Stimulated activated naive B cell treated with anti-CD40 and anti-IgM and Interleukin-4, amounts not matched to agents 10 μg/mL and 1 μg/mL and 100 μg/mL, for 72 hours (primary cell): Measurements from ENCODE around the gene ASXL1.

ENCODE experiments used
- ATAC-seq, 2 donors: fragments of 150-1000 bp; cut with Tn5 transposase; replicated peaks; 2 replicates each; pipeline ENCODE4 v1.10.0; 2021; ENCODE audit warnings: moderate library complexity in 1 of 2
- DNase-seq: peaks from one replicate; pipeline ENCODE4 v3.0.0; 2021
- H3K27ac Mint-ChIP-seq: one replicate; pipeline ENCODE4 v1.8.0; 2022; ENCODE audit warnings: mild to moderate bottlenecking, mixed read lengths
- H3K27me3 Mint-ChIP-seq, 2 donors: one replicate each; pipeline ENCODE4 v1.8.0; 2022; ENCODE audit warnings: mixed read lengths in 2 of 2
- H3K36me3 Mint-ChIP-seq, 2 donors: one replicate each; pipeline ENCODE4 v1.8.0; 2022; ENCODE audit warnings: mixed read lengths in 2 of 2, mild to moderate bottlenecking in 1 of 2
- H3K4me1 Mint-ChIP-seq, 2 donors: one replicate each; pipeline ENCODE4 v1.8.0; 2022; ENCODE audit warnings: mixed read lengths in 2 of 2, mild to moderate bottlenecking in 1 of 2
- H3K4me3 Mint-ChIP-seq, 2 donors: one replicate each; pipeline ENCODE4 v1.8.0; 2022; ENCODE audit warnings: mild to moderate bottlenecking in 2 of 2, mixed read lengths in 2 of 2, moderate library complexity in 1 of 2
- H3K9me3 Mint-ChIP-seq, 2 donors: one replicate each; pipeline ENCODE4 v1.8.0; 2022; ENCODE audit warnings: mixed read lengths in 2 of 2, mild to moderate bottlenecking in 1 of 2

The ASXL1 gene

DNA sequence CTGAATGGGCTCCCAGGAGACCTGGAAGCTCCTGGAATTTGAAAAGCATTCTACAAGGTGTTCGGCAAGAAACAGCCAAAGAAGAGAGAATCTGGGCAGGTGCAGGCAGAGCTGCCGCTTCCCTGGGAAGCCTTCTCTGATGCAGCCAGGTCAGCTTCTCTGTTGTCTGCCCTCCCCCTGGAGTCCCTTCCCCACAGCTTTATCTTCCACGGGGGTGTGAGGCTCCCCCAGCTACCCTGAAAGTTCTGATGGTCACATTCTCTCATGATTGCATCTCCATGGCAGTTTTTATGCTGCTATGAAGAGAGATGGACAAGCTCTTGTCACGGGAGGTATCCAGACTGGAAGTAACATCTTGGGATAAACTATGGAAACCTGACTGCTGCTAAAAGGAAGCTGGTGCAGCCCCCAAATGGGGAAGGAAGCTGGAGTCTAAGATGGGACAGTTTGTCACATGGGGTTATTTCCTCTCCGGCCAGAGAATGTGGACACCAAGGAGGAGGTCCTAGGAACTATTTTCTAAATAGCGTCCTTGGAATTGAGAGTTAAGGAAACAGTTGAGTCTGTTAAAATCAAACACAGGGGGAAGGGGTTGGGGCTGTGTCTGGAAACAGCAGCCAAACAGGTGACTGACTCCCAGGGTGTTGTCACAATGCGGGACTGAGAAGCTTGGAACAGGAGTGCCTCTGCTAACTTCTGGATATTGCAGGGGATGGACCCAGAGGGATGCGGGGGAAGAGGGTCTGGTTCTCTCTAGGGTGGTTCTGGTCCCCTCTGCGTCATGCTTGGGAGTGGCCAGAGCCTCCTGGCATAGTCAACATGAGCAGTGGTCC, 91.1 kb downstream of the ASXL1 start:
- H3K9me3 Mint-ChIP-seq, result no peaks in the 10 kb centered on the region
- H3K36me3 Mint-ChIP-seq, result peaks cover 5 to 17% of the 10 kb centered on the region in 2 donors
- H3K4me1 Mint-ChIP-seq, result peaks cover 22 to 30% of the 10 kb centered on the region in 2 donors
- H3K27ac Mint-ChIP-seq, result peak overlapping the region; percentile 33
- DNase-seq (no peak), ATAC-seq (no peak)
- H3K4me3 Mint-ChIP-seq, result no peak overlapping the region
- no peaks in the 10 kb centered on the region for H3K27me3 Mint-ChIP-seq

- peaks cover 5 to 13% of the 10 kb centered on the region in 2 donors for H3K36me3 Mint-ChIP-seq
- ATAC-seq (no peak), DNase-seq (no peak)
- H3K4me1 Mint-ChIP-seq, result peaks cover 22 to 28% of the 10 kb centered on the region in 2 donors
- H3K27ac Mint-ChIP-seq, result peak overlapping the region; percentile 37
- H3K4me3 Mint-ChIP-seq, result no peak overlapping the region
- no peaks in the 10 kb centered on the region for H3K9me3 Mint-ChIP-seq
- no peaks in the 10 kb centered on the region for H3K27me3 Mint-ChIP-seq
Measured at GRCh38 chr20:32449890-32450401, 91.8 kb downstream of the ASXL1 start.

- H3K27me3 Mint-ChIP-seq, result no peaks in the 10 kb centered on the region
- H3K9me3 Mint-ChIP-seq, result no peaks in the 10 kb centered on the region
- H3K4me3 Mint-ChIP-seq, result no peak overlapping the region
- peaks cover 0 to 7% of the 10 kb centered on the region in 2 donors for H3K36me3 Mint-ChIP-seq
- H3K27ac Mint-ChIP-seq, result no peak overlapping the region
- DNase-seq (no peak), ATAC-seq (no peak)
- H3K4me1 Mint-ChIP-seq, result peaks cover 16 to 26% of the 10 kb centered on the region in 2 donors
Measured at GRCh38 chr20:32450484-32451061, 92.4 kb downstream of the ASXL1 start.

DNA sequence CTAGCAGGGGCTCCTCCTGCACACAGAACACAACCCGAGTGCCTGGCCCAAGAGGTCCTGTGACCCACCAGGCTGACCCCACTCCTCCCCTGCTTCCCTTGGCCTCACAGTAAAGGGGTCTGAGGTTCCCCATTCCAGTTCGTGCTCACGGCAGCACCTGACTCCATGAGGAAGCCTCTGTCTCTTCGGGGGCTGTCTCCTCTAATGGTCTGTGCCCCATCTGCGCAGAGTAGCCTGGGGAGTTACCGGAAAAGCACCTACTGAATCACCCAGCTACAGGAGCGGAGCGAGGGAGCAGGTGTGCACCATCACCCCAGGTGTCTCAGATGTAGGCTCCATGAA, 93.2 kb downstream of the ASXL1 start:
- Mint-ChIP-seq H3K27ac (no peak overlapping the region), H3K9me3 (no peaks in the 10 kb centered on the region), H3K36me3 (peaks cover 0 to 4% of the 10 kb centered on the region in 2 donors), H3K27me3 (no peaks in the 10 kb centered on the region), H3K4me1 (peaks cover 14 to 21% of the 10 kb centered on the region in 2 donors), H3K4me3 (no peak overlapping the region)
- no peak for ATAC-seq
- no peak for DNase-seq

- peaks cover 14 to 22% of the 10 kb centered on the region in 2 donors for H3K4me1 Mint-ChIP-seq
- DNase-seq (no peak), ATAC-seq (no peak)
- no peak overlapping the region for H3K4me3 Mint-ChIP-seq
- no peaks in the 10 kb centered on the region for H3K9me3 Mint-ChIP-seq
- H3K27ac Mint-ChIP-seq, result peak overlapping the region; percentile 73
- peaks cover 0 to 2% of the 10 kb centered on the region in 2 donors for H3K36me3 Mint-ChIP-seq
- H3K27me3 Mint-ChIP-seq, result no peaks in the 10 kb centered on the region
Measured at GRCh38 chr20:32451682-32452461, 93.7 kb downstream of the ASXL1 start.

DNA sequence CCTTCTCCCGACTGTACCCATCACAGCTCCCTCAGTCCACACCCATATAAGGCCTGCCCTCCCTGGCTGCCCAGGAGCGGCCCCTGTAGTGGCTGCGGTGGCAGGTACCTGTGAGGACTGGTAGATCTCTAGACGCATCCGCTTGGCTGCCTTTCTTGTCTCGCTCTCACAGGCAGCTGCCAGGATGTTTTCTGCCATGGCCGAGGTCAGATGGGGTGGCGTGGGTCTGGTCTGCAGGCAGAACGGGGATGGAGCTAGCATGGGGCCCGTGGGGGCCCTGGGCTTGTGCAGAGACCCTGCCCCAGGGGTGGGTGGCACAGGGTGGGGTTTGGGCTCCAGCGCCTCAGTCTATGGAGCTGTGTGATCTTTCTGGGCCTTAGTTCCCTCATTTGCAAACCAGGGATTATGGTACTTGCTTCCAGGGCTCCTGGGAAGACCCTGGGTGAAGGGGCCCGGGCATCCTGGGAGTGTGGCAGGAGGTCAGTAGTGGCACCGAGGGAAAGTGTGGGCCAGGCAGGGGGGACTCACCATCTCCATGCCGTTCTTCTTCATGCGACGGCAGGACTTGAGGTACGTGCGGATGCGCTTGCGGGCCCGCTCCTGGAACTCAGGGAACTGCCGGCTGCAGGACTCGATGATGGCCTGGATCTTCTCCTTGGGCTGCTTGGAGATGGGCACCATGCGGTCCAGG, 94.8 kb downstream of the ASXL1 start:
- H3K27me3 Mint-ChIP-seq, result no peaks in the 10 kb centered on the region
- peaks cover 20 to 23% of the 10 kb centered on the region in 2 donors for H3K4me1 Mint-ChIP-seq
- no peak overlapping the region for H3K4me3 Mint-ChIP-seq
- H3K27ac Mint-ChIP-seq, result no peak overlapping the region
- DNase-seq (no peak), ATAC-seq (no peak)
- no peaks in the 10 kb centered on the region for H3K9me3 Mint-ChIP-seq
- no peaks in the 10 kb centered on the region for H3K36me3 Mint-ChIP-seq

- H3K9me3 Mint-ChIP-seq, result no peaks in the 10 kb centered on the region
- DNase-seq, result no peak
- peaks cover 26 to 29% of the 10 kb centered on the region in 2 donors for H3K4me1 Mint-ChIP-seq
- peak in 1 of 2 donors; percentile 15 for ATAC-seq
- H3K36me3 Mint-ChIP-seq, result no peaks in the 10 kb centered on the region
- H3K4me3 Mint-ChIP-seq, result no peak overlapping the region
- H3K27me3 Mint-ChIP-seq, result peaks cover 5 to 6% of the 10 kb centered on the region in 2 donors
- H3K27ac Mint-ChIP-seq, result no peak overlapping the region
Measured at GRCh38 chr20:32453467-32454163, 95.5 kb downstream of the ASXL1 start.

DNA sequence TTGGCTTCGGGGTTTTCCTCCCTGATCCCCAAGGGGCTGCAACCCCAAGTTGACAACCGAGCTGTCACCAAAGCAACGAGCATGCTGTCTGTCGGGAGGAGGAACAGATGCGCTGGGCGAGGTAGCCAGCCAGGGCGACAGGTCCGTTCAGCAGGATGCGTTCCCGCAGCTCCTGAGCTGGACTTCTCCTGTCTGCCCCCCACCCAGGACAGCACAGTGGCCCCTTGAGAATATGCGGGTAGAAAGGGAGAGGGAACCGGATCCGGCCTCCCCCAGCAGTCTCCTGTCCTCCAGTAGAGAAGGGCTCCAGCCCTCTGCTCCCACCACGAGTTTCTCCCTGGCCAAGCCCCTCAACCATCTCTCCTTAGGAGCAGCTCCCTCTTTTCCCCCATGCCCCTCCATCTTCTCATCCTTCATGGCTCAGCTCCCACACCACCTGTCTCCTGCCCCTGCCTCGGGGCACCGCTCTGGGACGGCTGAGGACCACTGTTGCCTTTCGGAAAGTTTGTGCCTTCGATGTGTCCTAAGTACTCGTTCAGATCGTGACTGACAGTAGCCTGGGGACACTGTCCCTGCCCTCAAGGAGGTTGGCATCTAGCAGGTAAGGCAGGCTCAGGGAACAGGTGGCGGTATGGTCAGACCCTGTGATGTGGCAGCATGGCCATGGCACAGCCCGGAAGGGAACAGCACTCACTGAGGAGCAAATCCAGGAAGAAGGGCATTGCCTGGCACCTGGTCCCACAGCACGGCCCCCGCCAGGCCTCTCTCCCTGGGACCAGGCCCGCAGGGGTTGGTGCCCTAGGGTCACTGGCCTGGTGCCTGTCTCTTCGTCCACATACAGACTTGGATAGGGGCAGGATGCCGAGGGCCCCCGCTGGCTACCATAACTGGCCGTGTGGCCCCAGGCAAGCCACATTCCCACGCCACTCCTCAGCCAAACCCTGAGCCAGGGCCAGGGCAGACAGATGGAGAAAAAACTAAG, 96.3 kb downstream of the ASXL1 start:
- Mint-ChIP-seq H3K36me3 (no peaks in the 10 kb centered on the region), H3K27me3 (peaks cover 5 to 8% of the 10 kb centered on the region in 2 donors), H3K9me3 (no peaks in the 10 kb centered on the region), H3K4me3 (no peak overlapping the region), H3K27ac (peak overlapping the region; percentile 21), H3K4me1 (peaks cover 24 to 28% of the 10 kb centered on the region in 2 donors)
- DNase-seq (no peak), ATAC-seq (peak in 1 of 2 donors; percentile 13)

DNA sequence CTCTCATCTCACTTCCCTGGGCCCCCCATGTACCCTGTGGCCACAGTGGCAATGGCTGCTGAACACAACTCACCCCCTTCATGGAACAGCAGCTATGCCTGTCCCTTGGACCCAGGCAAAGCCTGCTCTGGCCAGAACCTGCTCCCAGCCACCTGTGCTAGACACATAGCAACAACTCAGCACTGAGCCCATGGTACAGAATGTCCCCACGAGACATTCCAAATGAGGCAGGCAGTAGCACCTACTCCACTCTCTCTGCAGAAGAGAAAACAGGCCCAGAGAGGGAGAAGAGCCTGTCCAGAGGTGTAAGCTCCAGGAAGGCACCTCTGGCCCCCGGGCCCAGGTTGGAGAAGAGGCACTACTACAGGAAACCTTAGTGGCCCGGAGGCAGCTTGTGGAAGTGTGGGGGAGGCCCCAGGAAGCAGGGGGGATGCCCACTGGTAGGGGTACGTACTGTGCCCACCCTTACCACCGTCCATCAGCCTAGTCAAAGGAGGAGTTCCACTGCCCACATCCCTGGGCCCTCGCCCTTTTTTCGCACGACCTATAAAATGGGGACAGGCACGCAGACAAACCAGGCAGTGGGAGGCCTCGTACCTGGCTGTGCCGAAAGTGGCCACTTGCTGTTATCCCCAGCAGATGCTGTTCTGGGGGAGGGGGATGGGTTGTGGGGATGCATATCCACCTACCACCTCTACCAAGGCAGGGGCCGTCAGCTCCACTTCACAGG, 97.2 kb downstream of the ASXL1 start:
- Mint-ChIP-seq H3K27me3 (peaks cover 5 to 8% of the 10 kb centered on the region in 2 donors), H3K4me3 (no peak overlapping the region), H3K27ac (peak overlapping the region; percentile 2), H3K9me3 (no peaks in the 10 kb centered on the region), H3K4me1 (peaks cover 19% of the 10 kb centered on the region in 2 donors), H3K36me3 (no peaks in the 10 kb centered on the region)
- DNase-seq (no peak), ATAC-seq (no peak)

- H3K36me3 Mint-ChIP-seq, result no peaks in the 10 kb centered on the region
- peaks cover 5 to 8% of the 10 kb centered on the region in 2 donors for H3K27me3 Mint-ChIP-seq
- no peak overlapping the region for H3K4me3 Mint-ChIP-seq
Measured at GRCh38 chr20:32455901-32456701, 98.0 kb downstream of the ASXL1 start.

GRCh38 chr20:32456869-32457478, 98.8 kb downstream of the ASXL1 start:
- ATAC-seq (peak; percentile 71 to 79), DNase-seq (peak; percentile 41)
- peaks cover 19% of the 10 kb centered on the region in 2 donors for H3K4me1 Mint-ChIP-seq
- no peak overlapping the region for H3K27ac Mint-ChIP-seq
- H3K36me3 Mint-ChIP-seq, result no peaks in the 10 kb centered on the region
- peaks cover 5 to 8% of the 10 kb centered on the region in 2 donors for H3K27me3 Mint-ChIP-seq
- peak overlapping the region; percentile 40 to 73 for H3K4me3 Mint-ChIP-seq
- H3K9me3 Mint-ChIP-seq, result no peaks in the 10 kb centered on the region

More at GRCh38 chr20:32455901-32456701, 98.0 kb downstream of the ASXL1 start:
- H3K27ac Mint-ChIP-seq, result no peak overlapping the region
- DNase-seq (no peak), ATAC-seq (no peak)
- H3K9me3 Mint-ChIP-seq, result no peaks in the 10 kb centered on the region
- peaks cover 19% of the 10 kb centered on the region in 2 donors for H3K4me1 Mint-ChIP-seq
